GM21576 (cell line): Measurements from ENCODE around the gene SYNGR2.

ENCODE experiments used
- ATAC-seq: cut with Tn5 transposase; IDR thresholded peaks from one replicate; pipeline ENCODE4 v1.9.1; 2021; ENCODE audit warnings: mild to moderate bottlenecking, moderate library complexity; ENCODE audit not compliant: unreplicated experiment

The SYNGR2 gene, protein sequence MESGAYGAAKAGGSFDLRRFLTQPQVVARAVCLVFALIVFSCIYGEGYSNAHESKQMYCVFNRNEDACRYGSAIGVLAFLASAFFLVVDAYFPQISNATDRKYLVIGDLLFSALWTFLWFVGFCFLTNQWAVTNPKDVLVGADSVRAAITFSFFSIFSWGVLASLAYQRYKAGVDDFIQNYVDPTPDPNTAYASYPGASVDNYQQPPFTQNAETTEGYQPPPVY

DNA sequence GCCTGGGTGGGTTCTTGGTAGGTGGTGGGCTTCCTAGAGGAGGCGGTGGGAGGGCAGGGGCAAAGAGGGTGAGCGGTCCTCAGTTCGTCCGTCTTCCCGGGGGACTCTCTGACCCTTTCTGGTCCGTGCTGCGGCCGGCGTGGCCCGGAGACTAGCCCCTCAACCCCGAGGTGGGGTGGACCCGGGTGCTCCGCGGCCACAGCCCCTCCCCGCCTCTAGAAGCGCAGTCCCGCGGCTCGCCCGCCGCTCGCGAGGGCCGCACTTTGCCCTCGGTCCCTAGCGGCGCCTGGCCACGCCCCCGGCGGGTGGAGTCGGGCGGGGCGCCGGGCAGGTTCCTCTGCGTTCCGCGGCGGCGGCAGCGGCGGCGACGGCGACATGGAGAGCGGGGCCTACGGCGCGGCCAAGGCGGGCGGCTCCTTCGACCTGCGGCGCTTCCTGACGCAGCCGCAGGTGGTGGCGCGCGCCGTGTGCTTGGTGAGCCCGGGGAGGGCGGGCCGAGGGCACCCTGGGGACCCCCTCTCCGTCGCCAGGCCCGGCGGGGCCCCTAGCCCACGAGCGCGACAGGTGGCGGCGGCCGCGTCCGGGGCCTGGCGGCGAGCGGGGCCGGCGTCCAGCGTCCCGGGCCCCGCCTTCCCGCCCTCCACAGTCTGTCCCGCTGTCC is at the start of gene SYNGR2:
TSS of gene SYNGR2 (plus strand) at position 340 of the 661 bp plus-strand sequence. CDS start at position 376, 36 bp downstream.
- no peak for ATAC-seq

DNA sequence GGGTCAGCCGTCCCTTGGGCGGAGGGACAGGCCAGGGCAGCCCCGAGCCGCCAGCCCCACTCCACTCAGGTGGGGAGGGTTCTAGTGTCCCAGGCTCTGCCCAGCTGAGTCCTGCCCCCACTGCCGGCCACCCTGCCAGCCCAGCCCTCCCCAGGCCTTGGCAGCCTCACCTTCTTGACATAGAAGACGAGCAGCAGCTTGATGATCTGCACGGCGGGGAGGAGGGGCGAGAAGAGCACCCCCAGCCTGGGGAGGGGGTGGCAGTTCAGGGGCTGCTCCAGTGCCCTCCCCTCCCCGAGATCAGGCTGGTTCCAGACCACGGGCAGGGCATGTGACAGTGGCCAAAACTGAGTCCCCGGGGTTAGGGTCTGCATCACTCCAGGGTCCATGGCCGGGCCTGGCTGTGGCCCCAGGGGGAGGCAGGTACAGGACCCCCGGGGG is 49.6 kb upstream of the SYNGR2 start:
- ATAC-seq, result no peak

DNA sequence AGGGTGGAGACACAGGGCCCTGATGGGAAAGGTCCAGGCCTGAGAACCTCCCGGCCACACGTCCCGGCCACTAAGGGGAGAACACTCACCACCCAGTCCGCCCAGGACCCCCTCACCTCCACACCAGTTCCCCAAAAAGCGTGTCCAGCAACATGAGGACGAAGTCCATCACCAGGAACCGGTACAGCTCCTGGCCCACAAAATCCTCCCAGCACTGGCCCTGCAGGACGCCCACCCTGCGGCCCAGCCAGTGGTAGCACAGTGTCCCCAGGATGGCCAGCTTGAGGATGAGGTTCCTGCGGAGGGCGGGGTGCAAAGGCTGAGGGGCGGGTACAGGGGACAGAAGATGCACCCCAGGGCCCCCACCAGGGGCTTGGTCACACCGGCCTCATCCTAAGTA is 47.8 kb upstream of the SYNGR2 start:
- no peak for ATAC-seq

DNA sequence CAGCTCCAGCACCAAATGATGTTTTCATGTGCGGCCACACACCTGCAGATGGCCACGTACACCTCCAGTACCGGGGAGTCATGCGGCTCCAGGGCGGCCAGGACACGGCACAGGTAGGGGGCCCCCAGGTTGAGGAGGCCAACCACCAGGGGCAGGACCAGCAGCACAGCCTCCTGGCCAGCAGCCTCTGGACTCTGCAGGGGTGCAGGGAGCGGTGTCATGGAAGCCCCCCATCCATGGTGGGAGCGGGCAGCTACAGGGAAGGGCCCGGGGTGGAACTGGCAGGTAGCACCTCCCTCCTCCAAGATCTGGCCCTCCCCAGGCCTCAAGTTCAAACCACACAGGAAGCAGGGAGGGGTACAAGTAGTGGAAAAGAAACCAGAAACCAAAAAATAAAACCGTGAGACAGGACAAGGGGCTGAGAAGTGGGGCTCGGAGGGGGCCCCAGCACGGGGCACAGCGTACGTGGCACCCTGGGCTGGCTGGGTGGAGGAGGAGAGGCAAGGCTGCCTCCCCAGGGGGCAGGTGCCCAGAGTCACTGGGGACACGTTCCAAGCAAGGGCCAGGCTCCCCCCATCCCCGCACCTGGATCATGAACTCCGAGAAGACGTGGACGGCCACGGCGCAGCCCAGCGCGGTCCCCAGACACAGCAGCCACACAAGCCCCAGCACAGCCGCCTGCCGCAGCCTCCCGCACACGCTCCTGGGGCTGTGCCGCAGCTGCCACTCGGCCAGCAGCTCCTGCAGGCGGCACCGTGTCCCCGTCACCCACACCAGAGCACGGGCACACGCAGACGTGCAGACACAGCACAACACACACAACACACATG is 47.2 kb upstream of the SYNGR2 start:
- ATAC-seq, result no peak

DNA sequence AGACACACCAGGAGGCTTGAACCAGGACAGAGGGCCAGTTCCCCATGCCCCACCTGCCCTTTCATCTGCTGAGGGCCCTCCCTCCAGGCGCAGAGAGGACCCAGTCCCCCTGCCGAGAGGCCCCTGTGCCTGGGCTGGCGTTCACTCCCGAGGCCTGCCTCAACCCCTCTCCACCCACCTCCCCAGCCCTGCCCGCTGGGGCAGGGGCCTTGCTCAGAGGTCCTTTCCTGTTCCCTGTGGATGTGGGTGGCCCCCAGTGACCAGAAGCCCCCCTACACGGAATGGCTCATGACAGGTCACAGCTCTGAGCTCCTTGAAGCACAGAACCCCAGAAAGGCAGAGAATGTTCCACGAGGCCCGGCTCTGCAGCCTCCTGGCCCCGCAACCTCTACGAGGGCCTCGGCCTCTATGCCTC is 46.6 kb upstream of the SYNGR2 start:
- no peak for ATAC-seq

DNA sequence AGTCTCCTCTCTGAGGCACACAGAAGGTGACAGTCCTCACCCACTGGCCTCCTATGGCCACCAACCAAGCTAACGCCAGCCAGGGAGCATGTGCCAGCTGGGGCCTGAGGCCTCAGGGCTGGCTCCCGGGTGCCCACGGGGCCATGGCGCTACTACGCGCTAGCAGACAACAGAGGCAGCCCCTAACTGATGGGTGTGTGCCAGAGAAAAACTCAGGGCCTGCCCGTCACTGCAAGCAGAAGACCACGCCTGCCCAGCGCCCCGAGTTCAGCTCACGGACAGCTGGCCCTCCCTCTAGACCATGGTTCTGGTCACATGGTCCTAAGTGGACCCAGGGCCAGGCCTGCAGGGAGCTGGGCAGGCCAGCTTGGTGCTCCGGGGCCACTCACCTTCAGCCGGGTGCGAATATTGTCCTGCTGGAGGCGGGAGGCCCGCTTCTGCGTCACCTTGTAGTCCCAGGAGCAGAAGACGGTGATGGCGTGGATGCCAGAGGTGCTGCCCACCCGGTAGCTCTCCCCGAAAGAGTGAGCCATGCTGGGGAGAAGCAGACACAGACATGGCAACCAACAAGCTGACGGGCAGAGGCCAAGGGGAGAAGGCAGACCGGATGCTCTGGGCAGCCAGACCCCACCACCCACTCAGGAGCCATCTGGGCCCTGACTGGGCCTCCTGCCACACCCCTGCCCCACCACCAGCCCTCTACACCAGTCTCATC is 46.0 kb upstream of the SYNGR2 start:
- ATAC-seq, result no peak

DNA sequence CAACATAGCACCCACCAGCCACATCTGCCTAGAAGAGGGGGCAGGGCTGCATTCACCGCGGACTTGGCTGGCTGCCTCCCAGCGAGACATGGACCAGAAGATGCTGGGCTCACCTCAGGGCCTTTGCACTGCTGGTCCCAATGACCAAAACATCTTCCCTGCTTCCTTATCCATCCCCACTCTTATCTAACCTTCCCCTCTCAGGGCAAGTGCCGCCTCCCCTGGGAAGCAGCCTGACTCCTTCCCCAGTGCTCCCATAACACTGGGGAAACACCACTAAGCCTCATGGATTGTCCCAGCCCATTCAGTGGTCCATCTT is 45.5 kb upstream of the SYNGR2 start:
- ATAC-seq, result no peak

DNA sequence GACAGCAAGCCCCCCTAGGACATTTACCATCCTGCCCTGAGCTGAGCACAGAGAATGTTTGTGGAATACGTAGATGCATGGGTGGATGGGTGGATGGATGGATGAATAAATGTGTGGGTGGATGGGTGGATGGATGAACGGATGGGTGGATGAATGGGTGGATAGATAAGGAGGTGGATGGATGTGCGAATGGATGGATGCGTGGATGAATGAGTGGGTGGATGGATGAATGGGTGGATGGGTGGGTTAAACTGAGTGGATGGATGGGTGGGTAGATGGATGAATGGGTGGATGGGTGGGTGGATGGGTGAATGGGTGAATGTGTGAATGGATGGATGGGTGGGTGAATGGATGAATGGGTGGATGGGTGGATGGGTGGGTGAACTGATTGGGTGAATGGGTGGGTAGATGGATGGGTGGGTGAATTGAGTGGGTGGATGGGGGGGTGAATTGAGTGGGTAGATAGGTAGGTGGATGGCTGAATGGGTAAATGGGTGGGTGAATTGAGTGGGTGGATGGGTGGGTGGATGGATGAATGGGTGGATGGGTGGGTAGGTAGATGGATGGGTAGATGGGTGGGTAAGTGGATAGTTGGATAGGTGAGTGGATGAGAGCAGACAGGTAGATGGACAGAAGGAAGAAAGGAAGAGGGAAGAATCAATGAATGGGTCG is 45.0 kb upstream of the SYNGR2 start:
- ATAC-seq, result no peak

DNA sequence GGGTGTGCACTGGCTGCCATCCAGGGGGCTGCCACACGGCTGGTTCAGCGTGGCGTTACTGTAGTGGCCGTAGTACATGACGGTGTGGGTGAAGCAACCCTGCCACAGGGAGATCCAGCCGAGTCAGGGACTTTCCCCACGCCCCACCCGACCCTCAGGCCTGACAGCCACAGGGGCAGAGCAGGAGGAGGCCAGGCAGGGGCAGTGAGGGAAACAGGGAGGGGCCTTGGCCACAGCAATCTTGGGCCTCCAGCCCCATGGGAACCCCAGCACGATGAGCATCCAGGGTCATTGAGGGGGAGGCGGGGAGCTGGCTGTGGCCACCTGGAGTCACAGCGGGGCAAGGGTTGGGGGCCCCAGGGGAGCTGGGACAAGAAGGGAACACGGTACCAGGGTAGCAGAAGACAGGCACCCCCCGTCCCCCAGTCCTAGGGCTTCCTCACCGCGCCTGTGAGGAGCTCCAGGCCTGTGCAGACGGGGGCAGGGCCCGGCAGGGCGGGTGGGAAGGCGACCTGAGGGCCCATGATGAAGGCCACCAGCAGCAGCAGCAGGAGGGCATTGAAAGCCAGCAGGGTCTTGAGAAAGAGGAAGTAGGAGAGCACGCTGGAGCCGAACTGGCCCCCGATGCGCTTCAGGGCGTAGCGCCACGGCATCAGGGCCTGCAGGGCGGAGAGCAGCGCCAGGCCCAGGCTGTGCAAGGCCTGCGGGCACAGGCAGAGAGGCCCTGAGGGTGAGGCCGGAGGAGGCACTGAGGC is 44.1 kb upstream of the SYNGR2 start:
- ATAC-seq, result no peak

DNA sequence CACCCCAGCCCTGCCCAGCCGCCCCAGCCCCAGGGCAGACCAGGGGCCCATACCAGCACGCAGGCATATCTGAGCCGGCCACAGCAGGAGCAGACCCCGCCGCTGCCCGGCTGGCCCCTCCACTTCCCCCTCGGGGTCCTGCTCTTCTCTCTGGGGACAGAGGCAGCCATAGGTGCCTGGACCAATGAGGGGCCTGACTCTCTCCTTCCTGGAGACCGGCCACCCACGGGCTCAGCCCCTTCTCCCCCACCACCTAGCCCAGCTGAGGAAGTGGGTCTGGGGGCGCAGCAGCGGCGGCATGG is 43.6 kb upstream of the SYNGR2 start:
- no peak for ATAC-seq

DNA sequence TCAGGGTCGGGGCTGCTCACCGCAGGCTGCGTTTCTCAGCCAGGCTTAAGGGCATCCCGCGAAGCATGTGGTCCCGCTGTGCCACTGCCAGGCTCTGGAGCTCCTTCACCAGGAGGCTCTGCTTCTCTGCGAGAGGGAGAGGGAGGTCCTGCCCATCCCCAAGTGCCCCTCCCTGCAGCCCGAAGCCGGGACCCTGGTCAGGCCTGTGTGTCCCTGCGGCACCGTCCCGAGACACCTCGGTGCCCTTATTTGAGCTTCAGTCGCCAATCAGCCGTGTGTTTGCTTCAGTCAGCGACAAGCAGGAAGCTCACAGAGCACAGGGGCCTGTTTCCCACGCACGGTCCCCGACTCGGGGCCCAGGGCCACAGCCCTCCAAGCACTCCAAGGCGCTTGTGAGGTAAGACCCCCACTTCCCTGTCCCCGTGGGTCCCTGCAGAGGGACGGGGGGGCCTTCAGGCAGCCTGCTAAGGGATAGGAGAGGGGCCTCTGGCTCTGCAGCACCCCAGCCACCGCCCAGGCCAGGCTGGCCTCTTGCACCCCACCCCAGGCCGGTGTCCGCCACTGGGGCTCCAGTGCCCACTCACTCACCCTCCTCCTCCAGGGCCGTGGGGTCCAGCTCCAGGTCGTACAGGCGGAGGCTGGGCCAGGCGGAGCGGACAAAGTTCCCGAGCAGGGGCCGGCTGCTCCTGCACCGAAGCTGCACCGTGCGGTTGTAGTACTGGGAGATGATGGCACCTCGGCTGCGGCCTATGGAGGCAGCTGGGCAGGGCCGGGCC is 43.1 kb upstream of the SYNGR2 start:
- ATAC-seq, result no peak

DNA sequence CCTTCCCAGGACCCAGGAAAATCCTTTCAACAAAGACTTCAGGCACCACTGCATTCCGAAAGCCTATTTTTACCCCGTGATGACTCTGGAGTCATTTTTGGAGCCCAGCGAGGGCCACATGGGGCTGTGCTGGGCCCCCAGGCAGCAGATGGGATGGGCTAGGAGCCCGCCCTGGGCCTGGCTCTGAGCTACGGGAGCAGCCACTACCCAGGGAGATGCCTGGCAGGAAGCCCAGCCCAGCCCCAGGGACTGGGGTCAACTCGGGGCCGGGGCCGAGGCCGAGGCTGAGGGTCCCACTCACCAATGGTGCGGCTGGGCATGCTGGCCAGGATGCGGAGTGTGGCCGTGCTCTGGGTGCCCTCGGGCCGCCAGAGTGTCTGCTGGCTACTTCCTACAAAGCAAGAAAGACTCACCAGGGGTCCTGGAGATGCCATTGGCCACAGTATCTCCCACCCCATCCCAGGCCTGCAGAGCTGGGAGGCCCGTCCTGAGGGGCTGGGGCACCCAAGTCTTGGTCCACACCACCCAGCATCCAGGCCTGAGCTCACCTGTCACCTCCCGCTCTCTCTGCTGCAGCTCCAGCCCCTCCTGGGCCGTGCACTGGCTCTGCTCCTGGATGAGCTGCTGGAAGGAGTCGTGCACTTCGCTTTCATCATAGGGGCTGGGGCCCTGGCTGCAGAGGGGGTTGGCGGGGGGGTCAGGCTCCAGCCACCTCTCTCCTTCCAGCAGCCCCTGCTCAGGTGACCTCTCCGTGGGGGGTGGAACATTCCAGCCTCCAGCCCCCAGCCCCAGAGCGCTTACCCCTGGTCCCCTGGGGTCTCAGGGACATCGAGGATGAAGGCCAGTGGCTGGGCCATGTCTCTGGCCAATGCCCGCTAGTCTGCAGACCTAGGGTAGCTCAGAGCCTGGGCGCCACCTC is 42.1 kb upstream of the SYNGR2 start:
- no peak for ATAC-seq

DNA sequence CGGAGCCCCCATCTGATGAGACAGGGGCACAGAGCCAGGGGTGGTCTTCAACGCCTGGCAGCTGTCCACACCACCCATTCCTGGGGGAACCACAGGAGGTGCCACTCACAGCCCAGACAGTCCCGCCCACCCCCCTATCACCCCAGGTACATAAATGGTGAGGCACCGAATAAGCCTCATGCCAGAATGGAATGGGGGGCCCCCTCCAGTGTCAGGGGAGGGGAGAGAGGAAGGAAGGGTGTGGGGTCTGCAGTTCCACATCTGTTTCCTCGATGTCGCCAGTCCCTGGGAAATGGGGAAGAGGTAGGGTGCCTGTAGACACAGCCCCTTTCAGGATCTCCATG is 41.5 kb upstream of the SYNGR2 start:
- no peak for ATAC-seq

DNA sequence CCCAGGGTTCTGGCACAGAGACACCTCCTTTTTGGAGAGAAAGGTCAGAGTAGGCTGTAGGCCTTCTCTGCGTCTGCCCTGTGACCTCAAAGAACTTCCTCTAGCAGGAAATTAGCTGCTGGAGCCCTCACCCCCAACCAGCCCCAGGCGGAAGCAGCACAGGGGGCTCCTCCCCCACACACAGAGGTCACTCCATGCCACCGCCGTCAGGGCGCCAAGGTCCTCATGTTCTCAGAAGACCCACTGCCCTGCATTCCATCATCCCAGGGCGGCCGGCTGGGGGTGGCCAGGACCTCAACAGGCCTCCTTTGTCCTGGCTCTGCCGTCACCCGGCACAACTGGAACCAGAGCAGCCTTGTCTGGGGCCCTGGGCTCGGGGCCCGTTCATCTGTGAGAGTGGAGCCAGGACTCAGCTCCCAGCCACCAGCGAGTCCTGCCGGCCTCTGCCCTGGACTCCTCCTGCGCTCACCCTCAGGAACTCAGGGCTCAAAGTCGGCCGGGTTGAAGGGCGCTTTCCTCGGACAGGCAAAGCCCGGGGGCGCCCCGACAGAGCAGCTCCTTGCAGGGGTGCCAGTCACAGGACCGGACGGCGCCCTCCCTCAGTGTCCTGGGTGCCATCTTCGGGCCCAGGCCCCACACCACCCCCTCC is 41.0 kb upstream of the SYNGR2 start:
- ATAC-seq, result no peak

DNA sequence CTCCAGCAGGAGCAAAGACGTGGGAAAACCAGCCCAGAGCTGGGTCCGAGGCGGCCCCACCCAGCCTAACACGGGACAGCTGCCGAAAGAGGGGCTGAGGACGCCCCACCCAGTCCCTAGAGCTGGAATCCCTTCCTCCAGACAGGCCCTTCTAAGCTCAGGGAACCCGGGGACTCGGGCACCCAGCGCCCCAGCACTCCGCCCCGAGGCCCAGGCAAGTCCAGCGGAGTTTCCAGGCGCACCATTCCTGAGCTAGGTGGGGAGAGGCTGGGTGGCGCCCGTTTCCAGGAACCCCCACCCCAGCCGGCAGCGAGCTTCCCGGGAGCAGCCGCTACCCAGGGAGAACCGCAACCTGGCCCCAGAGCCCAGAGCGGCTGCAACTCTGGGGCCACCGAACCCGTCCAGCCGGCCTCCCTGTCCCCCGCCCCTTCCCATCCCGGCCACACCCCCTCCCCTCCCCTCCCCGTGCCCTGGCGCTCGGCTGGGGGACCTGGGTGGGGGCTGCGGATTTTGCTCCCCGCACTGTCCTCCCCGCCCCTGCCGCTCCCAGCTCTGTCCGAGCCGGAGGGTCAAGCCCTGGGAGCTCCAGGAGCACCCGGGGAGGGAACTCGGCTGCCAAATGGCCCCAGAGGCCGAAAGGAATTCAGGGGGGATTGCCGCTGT is 40.4 kb upstream of the SYNGR2 start:
- ATAC-seq, result no peak

DNA sequence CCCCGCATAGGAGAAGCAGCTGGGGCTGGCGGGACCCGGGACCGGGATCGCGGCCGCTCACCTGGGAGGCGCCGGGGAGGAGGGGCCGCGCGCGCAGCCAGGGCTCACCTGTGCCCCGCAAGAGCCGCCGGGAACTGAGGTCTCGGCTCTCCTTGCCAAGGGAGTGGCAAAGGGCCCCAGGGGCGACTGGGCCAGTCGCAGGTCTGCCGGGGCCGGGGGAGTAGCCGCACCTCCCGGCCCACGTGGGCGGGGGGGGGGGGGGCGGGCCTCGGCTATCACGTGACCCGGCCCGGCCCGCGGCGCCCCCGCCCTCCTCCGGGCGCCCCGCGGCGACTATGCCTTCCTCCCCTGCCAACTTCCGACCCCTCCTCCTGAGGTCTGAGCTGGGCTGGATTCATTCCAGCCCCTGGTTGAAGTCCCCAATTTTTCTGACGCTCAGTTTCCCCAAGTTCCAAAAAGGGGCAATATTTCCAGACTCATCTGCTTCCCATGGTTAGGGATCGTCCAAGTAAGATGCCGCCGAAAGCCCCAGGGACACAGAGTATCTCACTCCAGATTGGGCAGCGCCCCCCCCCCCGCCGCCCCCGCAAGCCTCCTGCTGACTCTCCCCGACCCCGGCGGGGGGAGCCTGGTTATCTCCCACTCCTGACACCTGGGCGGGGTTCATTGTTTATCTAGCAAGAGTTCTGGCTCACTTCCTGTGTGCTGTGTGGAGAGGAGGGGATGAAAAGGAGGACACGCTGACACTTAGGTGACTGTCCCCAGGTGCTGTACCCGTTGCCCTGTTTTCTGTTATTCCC is 39.6 kb upstream of the SYNGR2 start, which contains the start of gene TMC6:
TSS of gene TMC6 (minus strand) at position 205 of the 800 bp plus-strand sequence. CDS start 1,923 bp downstream, outside the sequence.
- ATAC-seq, result no peak
